Skeletal muscle tissue (tissue), 4 donors: ENCODE measurements around the gene SLC38A5. TPM values are rescaled to one million over a fixed set of nuclear protein-coding genes. Genes with fewer than 3 reads are reported as not detected.
"Not testable (repeated sequence)": the region's sequence is repeated elsewhere in the genome, so short reads cannot be mapped to it uniquely, and the experiment has no call there.

ENCODE experiments used
- H3K27ac ChIP-seq: one replicate; pipeline ENCODE4 v1.7.0; 2013; ENCODE audit warnings: mild to moderate bottlenecking, low read depth, low read length, inconsistent platforms
- H3K27me3 ChIP-seq, 3 donors: one replicate each; pipeline ENCODE4 v1.7.0; 2013; ENCODE audit warnings: low read length in 3 of 3; ENCODE audit not compliant: control insufficient read depth in 3 of 3, insufficient read depth in 3 of 3
- H3K36me3 ChIP-seq, 3 donors: one replicate each; pipeline ENCODE4 v1.7.0; 2013; ENCODE audit warnings: low read length in 3 of 3; ENCODE audit not compliant: control insufficient read depth in 3 of 3, insufficient read depth in 3 of 3
- H3K4me1 ChIP-seq, 3 donors: one replicate each; pipeline ENCODE4 v1.7.0; 2013; ENCODE audit warnings: low read length in 3 of 3, mild to moderate bottlenecking in 3 of 3; ENCODE audit not compliant: control insufficient read depth in 3 of 3, insufficient read depth in 3 of 3
- H3K4me3 ChIP-seq, 3 donors: one replicate each; pipeline ENCODE4 v1.7.0; 2013; ENCODE audit warnings: low read length in 3 of 3
- H3K9ac ChIP-seq, 3 donors: one replicate each; pipeline ENCODE4 v1.7.0; 2013; ENCODE audit warnings: low read length in 3 of 3, mild to moderate bottlenecking in 3 of 3, moderate library complexity in 2 of 3, low read depth in 1 of 3
- H3K9me3 ChIP-seq, 3 donors: one replicate each; pipeline ENCODE4 v1.7.0; 2013; ENCODE audit warnings: low read length in 3 of 3; ENCODE audit not compliant: control insufficient read depth in 3 of 3
- total RNA-seq: library from RNA; depleted of rRNA; stranded (reverse); fragments of >200 nt; gene quantifications from one replicate; pipeline ENCODE4 v1.2.3, GENCODE V29; 2014
- donor health status: Osteomylitis.

SLC38A5 gene
- total RNA-seq, 1 donor from 2014 or later = 6.3 TPM

DNA sequence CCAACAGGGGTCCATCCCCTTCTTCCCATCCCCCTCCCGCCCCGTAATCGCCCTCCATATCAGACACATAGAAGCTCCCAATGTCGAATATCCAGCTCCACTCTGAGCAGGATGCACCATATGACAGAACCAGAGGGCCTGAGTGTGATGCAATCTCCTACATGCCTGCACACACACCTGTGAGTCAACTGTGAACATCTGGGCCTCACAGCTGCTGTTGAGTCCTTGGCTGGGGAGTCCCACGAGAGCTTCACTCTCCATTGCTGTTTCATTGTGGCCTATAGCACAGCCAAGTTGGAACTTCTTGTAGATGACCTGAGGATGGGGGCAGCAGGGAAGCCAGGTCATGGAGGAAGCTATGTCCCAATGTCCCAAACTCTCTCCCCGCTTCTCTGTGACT is 8.2 kb downstream of the SLC38A5 start:
- Histone ChIP-seq H3K27ac (no peak overlapping the region), H3K9me3 (peaks cover 0 to 4% (median 0%) of the 10 kb centered on the region in 3 donors), H3K36me3 (no peaks in the 10 kb centered on the region), H3K4me1 (no peaks in the 10 kb centered on the region), H3K4me3 (no peak overlapping the region), H3K9ac (no peak overlapping the region), H3K27me3 (peaks cover 0 to 6% (median 0%) of the 10 kb centered on the region in 3 donors)

DNA sequence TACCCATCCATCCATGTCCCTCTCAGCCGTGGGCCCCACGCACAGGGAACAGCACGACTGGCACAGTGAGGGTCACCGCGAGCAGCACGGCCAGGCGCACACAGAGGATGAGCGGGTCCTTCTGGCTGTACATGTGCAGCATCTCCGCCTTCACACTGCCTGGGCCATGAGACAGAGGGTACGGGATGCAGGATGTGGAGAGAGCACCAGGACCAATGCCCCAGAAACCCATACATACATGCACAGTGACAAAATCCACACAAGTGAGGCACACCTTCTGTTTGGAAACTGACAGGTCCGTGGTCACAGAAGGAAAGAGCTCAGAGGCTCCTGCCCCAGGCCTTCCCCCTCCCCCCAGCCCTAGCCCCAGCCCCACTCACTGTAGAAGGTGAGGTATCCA is 9.5 kb downstream of the SLC38A5 start:
- peaks cover 0 to 4% (median 0%) of the 10 kb centered on the region in 3 donors for H3K9me3 ChIP-seq
- H3K27ac ChIP-seq = no peak overlapping the region
- no peak overlapping the region for H3K9ac ChIP-seq
- H3K4me1 ChIP-seq = no peaks in the 10 kb centered on the region
- peaks cover 0 to 6% (median 0%) of the 10 kb centered on the region in 3 donors for H3K27me3 ChIP-seq
- no peak overlapping the region for H3K4me3 ChIP-seq
- no peaks in the 10 kb centered on the region for H3K36me3 ChIP-seq

DNA sequence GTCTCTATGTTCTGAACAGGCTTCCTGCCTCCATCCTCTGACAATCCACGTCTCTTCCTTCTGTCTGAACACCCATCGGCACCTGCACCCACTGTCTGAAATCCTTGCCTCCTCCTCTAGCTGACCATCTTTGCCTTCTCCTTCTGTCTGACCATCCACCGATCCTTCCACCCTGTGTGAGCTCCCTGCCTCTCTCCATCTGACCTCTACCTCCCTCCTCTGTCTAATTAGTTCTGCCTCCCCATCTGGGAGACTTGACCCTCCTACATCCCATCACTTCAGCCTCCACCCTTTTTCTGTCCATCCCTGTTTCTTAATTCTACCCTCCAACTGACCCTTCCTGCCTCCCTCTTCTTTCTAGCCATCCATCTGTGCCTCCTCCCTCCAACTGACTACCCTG is 10.0 kb downstream of the SLC38A5 start:
- Histone ChIP-seq H3K27me3 (peaks cover 0 to 2% (median 0%) of the 10 kb centered on the region in 3 donors), H3K9ac (no peak overlapping the region), H3K36me3 (no peaks in the 10 kb centered on the region), H3K4me1 (no peaks in the 10 kb centered on the region), H3K4me3 (no peak overlapping the region), H3K27ac (no peak overlapping the region), H3K9me3 (peaks cover 0 to 4% (median 0%) of the 10 kb centered on the region in 3 donors)

DNA sequence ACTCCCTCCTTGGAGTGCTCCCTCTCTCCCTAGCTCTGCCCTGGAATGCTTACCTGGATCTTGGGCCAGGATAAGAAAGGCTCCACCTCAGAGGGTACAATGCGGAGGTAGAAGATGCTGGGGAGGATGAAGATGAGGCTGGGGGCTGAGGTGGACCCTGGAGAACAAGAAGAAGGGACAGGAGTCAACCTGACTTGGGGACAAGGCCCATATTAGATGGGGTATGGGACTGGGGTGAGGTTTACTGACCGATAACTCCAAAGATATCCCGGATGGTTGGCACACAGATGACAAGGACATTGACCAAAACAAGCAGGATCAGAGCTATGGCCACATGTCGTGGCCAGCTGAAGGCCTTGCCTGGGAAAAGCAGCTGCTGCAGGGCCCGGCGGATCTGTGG is 10.6 kb downstream of the SLC38A5 start:
- H3K9me3 ChIP-seq = peaks cover 0 to 4% (median 0%) of the 10 kb centered on the region in 3 donors
- H3K4me1 ChIP-seq = no peaks in the 10 kb centered on the region
- no peaks in the 10 kb centered on the region for H3K27me3 ChIP-seq
- no peak overlapping the region for H3K9ac ChIP-seq
- H3K27ac ChIP-seq = no peak overlapping the region
- H3K4me3 ChIP-seq = no peak overlapping the region
- H3K36me3 ChIP-seq = no peaks in the 10 kb centered on the region

DNA sequence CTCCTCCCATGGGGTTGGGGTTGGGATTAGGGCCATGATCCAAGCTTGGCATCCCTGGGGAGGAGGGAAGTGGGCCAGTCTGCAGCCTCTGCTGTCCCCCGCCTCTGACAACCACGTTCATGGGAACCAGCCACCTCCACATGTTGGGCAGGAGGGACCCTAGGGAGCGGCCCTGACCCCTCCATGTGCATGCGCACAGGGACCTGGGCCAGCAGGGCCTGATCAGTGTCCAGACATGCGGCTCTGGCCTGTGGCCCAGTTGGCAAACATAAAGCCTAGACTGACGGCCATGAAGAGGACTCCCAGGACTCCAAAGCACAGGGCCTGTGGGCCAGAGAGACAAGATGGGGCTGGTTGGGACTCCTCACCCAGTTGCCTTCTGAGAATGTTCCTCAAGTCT is 11.3 kb downstream of the SLC38A5 start:
- H3K27me3 ChIP-seq = no peaks in the 10 kb centered on the region

DNA sequence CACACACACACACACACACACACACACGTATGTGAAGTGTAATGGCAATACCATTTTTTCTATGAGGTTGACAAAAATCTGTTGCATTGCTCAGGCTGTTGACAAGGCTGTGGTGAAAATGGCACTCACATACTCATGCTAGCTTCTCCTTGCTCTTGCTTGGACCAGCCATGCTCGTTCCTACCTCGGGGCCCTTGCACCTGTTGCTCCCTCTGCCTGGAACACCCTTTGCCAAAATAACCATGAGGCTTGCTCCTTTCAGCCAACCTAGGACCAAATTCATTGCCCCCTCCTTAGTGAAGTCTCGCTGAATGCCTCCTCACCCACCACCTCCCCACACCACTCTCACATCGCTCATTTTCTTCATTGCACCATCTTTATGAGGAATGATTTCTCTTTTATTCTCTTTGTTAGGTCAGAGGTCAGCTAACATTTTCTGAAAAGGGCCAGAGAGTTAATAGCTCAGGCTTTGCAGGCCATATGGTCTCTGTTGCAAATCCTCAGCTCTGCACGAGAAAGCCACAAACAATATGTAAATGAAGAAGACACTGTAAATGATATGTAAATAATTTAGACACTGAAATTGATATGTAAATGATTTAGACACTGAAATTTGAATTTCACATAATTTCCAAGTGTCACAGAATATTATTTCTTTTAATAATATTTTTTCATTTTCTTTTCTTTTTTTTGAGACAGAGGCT is 13.3 kb downstream of the SLC38A5 start:
- H3K27ac ChIP-seq = no peak overlapping the region
- H3K9me3 ChIP-seq = peaks cover 0 to 4% (median 0%) of the 10 kb centered on the region in 3 donors
- H3K4me1 ChIP-seq = no peaks in the 10 kb centered on the region
- no peaks in the 10 kb centered on the region for H3K36me3 ChIP-seq
- H3K27me3 ChIP-seq = no peaks in the 10 kb centered on the region
- H3K9ac ChIP-seq = no peak overlapping the region
- no peak overlapping the region for H3K4me3 ChIP-seq

More for the DNA sequence above, 11.3 kb downstream of the SLC38A5 start:
- Histone ChIP-seq H3K9ac (no peak overlapping the region), H3K9me3 (peaks cover 0 to 4% (median 0%) of the 10 kb centered on the region in 3 donors), H3K4me3 (no peak overlapping the region), H3K27ac (no peak overlapping the region), H3K36me3 (no peaks in the 10 kb centered on the region), H3K4me1 (no peaks in the 10 kb centered on the region)

DNA sequence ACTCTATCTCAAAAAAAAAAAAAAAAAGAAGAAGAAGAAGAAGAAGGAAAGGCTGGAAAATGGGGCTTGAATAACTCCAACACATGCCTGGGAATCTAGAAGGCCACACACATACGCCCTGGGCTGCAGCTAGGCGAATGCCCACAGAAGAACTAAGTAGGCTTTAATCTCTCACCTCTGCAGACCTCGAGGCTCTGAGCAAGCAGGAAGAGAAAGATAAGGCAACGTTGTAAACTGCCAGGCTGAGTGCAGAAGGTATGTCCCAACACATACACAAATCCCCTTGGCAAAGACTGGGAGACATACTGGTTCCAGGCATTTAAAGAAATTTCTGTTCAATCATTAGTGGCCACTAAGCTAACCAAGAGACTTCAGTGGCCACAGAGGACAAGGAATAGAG is 18.4 kb downstream of the SLC38A5 start:
- Histone ChIP-seq H3K36me3 (no peaks in the 10 kb centered on the region), H3K27ac (no peak overlapping the region), H3K4me1 (no peaks in the 10 kb centered on the region)

DNA sequence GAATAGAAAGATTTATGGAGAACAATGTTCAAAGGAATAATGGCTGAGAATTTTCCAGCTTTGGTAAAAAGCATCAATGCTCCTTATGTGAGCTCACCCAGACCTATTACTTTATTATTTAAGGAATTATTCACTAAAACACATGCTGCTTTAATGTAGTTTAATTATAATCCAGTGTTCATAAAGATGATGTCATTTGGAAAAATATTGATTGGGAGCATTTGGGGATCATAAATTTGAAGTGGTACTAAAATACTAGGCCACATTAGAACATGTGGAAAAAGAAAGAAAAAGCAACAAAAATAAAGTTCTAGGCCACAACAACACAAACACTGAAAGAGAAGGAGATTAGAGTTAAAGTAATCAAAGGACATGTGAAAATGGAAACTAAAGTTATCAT is 20.0 kb downstream of the SLC38A5 start:
- Histone ChIP-seq H3K27me3 (no peaks in the 10 kb centered on the region), H3K36me3 (no peaks in the 10 kb centered on the region), H3K9ac (no peak overlapping the region), H3K27ac (no peak overlapping the region), H3K9me3 (no peaks in the 10 kb centered on the region), H3K4me1 (no peaks in the 10 kb centered on the region), H3K4me3 (no peak overlapping the region)

More for the DNA sequence above, 18.4 kb downstream of the SLC38A5 start:
- Histone ChIP-seq H3K9ac (no peak overlapping the region), H3K27me3 (no peaks in the 10 kb centered on the region), H3K9me3 (no peaks in the 10 kb centered on the region), H3K4me3 (no peak overlapping the region)

DNA sequence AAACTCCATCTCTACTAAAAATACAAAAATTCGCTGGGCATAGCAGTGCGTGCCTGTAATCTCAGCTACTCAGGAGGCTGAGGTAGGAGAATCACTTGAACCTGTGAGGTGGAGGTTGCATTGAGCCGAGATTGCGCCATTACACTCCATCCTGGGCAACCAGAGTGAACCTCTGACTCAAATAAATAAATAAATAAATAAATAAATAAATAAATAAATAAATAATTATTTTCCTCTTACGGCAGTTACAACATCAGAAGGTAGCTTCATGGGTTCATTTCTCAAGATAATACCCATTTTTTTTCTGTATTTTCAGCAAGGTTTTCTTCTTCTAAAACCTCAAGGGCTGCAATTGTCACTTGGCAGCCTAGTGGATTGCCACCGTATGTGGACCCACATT is 22.9 kb downstream of the SLC38A5 start:
- H3K9me3 ChIP-seq, H3K27ac ChIP-seq, H3K4me3 ChIP-seq, H3K9ac ChIP-seq, H3K36me3 ChIP-seq, H3K4me1 ChIP-seq, H3K27me3 ChIP-seq: not testable (repeated sequence)

DNA sequence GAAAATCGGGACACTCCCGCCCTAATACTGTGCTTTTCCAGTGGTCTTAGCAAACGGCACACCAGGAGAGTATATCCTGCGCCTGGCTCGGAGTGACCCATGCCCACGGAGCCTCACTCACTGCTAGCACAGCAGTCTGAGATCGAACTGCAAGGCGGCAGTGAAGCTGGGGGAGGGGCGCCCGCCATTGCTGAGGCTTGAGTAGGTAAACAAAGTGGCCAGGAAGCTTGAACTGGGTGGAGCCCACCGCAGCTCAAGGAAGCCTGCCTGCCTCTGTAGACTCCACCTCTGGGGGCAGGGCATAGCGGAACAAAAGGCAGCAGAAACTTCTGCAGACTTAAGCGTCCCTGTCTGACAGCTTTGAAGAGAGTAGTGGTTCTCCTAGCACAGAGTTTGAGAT is 36.3 kb downstream of the SLC38A5 start:
- H3K27me3 ChIP-seq, H3K9ac ChIP-seq, H3K36me3 ChIP-seq, H3K27ac ChIP-seq, H3K9me3 ChIP-seq, H3K4me1 ChIP-seq, H3K4me3 ChIP-seq: not testable (repeated sequence)
